AG09309 (cell line): ENCODE data around the gene TCEA2.

Source experiments
- DNase-seq: peaks from one replicate; pipeline ENCODE4 v3.0.0-alpha.2; 2010; ENCODE audit warnings: low read depth
- H3K4me3 ChIP-seq: 2 replicates; pipeline ENCODE4 v1.5.1; 2011; ENCODE audit warnings: mild to moderate bottlenecking, low read depth, low read length, moderate library complexity; ENCODE audit not compliant: control insufficient read depth
- TF ChIP-seq, protein P1 (sequence below): IDR thresholded peaks from 2 replicates; pipeline ENCODE4 v1.5.1; 2011; ENCODE audit warnings: mild to moderate bottlenecking, low read depth, low read length, inconsistent platforms; ENCODE audit not compliant: insufficient read depth, control insufficient read depth; ENCODE audit errors: missing control alignments

TCEA2 gene

GRCh38 chr20:64099086-64099786 is 36.2 kb downstream of the TCEA2 start:
- no peak for DNase-seq
- H3K4me3 ChIP-seq: no peak overlapping the region
- TF ChIP-seq, protein P1, sequence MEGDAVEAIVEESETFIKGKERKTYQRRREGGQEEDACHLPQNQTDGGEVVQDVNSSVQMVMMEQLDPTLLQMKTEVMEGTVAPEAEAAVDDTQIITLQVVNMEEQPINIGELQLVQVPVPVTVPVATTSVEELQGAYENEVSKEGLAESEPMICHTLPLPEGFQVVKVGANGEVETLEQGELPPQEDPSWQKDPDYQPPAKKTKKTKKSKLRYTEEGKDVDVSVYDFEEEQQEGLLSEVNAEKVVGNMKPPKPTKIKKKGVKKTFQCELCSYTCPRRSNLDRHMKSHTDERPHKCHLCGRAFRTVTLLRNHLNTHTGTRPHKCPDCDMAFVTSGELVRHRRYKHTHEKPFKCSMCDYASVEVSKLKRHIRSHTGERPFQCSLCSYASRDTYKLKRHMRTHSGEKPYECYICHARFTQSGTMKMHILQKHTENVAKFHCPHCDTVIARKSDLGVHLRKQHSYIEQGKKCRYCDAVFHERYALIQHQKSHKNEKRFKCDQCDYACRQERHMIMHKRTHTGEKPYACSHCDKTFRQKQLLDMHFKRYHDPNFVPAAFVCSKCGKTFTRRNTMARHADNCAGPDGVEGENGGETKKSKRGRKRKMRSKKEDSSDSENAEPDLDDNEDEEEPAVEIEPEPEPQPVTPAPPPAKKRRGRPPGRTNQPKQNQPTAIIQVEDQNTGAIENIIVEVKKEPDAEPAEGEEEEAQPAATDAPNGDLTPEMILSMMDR: no peak

DNA sequence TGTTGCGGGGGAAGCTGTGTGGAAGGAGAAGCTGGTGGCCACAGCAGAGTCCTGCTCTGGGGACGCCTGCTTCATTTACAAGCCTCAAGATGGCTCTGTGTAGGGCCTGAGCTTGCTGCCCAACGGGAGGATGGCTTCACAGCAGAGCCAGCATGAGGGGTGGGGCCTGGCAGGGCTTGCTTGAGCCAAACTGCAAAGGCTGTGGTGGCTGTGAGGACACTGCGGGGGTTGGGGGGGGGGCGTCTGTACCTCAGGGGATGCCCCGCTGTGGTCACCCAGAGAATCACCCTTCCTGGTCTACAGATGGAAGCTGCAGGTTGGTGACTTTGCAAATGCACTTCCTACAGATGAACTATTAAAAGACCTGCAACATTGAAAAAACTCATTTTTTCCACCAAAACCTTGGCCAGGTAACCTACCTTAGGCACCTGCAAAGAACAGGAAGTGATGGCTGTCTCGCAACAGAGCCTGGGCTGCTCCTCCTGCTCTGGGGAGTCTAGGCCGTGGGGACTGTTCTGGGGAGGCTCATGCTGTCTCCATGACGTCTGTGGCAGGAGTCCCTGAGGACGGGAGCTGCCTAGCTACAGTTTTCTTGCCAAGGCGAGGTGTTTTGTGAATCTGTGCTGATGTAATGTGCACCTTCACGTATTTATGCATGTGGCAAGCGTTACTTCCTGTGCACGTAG is 37.0 kb downstream of the TCEA2 start:
- TF ChIP-seq, protein P1: no peak
- no peak for DNase-seq
- no peak overlapping the region for H3K4me3 ChIP-seq

DNA sequence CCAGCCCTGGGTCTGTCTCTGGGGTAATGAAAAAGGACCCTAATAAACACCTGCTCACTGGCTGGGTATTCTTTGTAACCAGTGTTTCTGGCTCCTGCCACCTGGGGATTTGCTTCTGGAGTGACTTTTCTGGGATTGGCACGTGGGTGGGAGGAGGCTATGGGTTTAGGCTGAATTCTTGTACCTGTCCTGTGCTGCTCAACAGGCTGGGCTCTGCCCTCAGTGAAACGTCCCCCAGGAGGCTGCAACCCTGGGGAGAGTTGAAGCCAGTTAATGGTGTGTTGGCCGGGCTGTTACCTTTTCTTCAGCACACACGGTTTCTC is 37.5 kb downstream of the TCEA2 start:
- no peak for DNase-seq
- TF ChIP-seq, protein P1: no peak
- H3K4me3 ChIP-seq: no peak overlapping the region

DNA sequence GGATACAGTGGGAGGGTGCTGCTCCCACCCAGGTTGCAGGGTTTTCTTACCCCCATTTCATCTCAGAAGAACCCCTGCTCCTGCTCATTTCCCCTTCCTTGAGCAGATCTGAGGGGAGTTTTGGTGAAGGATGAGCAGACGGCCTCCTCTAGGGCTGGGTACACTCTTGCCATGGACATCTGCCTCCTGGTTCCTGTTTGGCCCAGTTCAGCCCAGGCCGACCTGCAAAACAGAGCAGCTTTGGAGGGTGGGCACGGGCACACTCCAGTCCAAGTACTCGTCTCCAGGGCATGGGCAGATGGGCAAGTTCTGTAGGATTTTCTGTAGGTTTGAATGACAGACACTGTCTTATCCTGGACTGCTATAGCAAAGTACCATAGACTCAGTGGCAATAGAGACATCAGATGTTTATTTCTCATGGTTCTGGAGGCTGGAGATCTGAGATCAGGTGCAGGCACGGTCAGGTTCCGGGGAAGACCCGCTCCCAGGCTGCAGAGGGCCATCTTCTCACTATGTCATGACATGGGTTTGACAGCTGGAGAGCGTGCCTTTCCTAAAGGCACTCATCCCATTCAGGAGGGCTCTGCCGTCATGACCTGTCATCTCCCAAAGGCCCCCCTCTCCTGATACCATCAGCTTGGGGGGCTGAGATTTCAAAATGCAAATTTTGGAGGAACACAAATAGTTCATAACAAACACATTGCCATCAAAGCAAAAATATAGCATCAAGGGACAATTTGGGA is 38.1 kb downstream of the TCEA2 start:
- TF ChIP-seq, protein P1: no peak
- no peak overlapping the region for H3K4me3 ChIP-seq
- no peak for DNase-seq

DNA sequence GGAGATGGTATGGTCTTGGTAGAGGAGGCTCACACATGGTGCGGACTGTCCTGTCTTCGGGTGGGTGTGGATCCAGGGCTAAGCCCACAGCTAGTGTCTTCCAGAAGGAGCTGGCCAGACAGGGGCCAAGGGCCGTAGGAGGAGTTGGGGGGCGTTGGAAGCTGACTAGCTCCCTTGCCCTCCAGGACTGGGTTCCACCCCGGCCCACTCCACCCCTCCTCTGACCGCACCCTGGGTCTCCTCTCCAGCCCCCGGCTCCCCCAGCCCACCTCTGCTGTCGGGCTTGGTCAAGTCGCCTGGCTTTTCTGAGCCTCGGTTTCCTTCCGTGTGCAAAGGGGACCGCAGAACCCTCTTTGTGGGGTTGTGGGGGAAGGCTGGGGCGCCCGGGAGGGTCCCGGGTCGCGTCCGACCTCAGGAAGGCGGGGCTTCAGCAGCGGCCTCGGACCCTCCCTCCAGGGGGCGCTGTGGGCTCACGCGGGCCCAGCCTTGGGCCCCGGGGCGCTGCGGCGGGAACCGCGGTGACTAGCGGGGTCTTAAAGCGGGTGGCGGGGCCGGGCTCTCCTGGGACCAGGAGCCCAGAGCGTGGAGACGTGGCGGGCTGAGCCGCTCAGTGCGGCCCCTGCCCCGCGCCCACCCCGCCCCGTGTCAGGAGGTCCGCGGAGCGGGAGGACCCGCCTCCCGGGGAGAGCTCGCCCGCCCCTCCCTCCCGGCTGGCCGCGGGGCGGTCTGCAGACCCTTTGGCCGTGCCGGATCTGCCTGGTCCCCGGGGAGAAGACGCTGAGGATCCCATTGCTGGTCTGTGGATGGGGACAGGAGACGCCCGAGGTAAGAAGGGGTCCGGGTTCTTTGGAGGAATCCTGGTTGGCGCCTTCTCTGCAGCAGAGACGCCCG is 39.0 kb downstream of the TCEA2 start:
- H3K4me3 ChIP-seq: no peak overlapping the region
- TF ChIP-seq, protein P1: peak; percentile 41
- no peak for DNase-seq

- no peak overlapping the region for H3K4me3 ChIP-seq
- DNase-seq: no peak
- TF ChIP-seq, protein P1: no peak
These were observed 39.8 kb downstream of the TCEA2 start for GRCh38 chr20:64102647-64103354.
